Loucy (cell line): ENCODE data around the gene ADAMTS2.

ENCODE experiments used
- CTCF ChIP-seq: fragments of 200-600 bp; sonication (generic); conservative IDR thresholded peaks from 2 replicates; pipeline ENCODE4 v1.5.1; 2014; ENCODE audit warnings: mild to moderate bottlenecking, antibody characterized with exemption, low read length
- EZH2phosphoT487 ChIP-seq: fragments of 200-600 bp; IDR thresholded peaks from 2 replicates; pipeline ENCODE4 v1.6.1; 2018; ENCODE audit warnings: antibody characterized with exemption, mild to moderate bottlenecking, moderate library complexity, borderline replicate concordance

- no peak for TF ChIP-seq CTCF
- no peak for TF ChIP-seq EZH2phosphoT487
These were observed 162.7 kb downstream of the ADAMTS2 start for GRCh38 chr5:179182601-179183000.
